ENCODE measurements around the gene RBM19.
A peak's percentile ranks its signal among the peaks of the same experiment; 100 is the strongest.

Gene RBM19

DNA sequence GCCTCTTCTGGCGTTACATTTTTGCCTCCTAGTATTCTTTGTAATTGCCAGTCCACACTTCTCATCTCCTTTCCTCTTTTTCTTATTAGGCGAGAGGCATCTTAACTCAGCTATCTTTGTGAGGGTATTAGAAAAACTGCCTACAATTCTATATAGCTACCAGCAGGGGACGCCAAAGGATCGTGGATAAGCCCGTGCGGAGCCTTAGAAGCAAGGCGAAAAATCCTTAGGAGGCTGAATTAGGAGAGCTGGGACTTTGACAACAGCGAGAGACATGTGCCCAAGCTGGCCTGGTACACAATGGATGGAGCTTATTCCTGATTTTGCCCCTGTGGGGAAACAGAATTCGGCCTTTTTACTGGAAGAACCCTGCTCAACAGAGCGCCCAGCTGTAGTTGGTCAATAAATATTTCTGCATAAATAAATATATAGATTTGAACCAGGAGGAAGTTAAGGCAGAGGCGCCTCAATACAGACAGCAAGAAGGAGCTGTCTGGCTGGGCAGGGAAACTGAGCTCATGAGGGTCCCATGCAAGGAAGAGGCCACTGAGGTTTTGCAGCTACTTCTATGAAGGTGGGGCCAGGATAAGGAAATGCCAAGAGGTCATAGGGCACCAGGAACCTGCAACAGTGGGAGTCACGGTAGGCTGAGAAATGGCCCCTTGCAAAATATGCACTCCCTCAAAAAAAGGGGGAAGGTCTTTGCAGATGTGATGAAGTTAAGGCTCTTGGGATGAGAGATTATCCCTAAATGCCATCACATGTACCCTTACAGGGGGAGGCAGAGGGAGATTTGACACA, 14.6 kb upstream of the RBM19 start:
- no peak overlapping the region for H2AFZ ChIP-seq (ENCODE audit: low read depth)
- no peaks in the 10 kb centered on the region for H4K20me1 ChIP-seq (ENCODE audit: insufficient read depth)
- no peaks in the 10 kb centered on the region for H3K27me3 ChIP-seq (ENCODE audit: insufficient read depth, low read depth)
- no peak overlapping the region for H3K4me2 ChIP-seq
- TF ChIP-seq, protein P1, sequence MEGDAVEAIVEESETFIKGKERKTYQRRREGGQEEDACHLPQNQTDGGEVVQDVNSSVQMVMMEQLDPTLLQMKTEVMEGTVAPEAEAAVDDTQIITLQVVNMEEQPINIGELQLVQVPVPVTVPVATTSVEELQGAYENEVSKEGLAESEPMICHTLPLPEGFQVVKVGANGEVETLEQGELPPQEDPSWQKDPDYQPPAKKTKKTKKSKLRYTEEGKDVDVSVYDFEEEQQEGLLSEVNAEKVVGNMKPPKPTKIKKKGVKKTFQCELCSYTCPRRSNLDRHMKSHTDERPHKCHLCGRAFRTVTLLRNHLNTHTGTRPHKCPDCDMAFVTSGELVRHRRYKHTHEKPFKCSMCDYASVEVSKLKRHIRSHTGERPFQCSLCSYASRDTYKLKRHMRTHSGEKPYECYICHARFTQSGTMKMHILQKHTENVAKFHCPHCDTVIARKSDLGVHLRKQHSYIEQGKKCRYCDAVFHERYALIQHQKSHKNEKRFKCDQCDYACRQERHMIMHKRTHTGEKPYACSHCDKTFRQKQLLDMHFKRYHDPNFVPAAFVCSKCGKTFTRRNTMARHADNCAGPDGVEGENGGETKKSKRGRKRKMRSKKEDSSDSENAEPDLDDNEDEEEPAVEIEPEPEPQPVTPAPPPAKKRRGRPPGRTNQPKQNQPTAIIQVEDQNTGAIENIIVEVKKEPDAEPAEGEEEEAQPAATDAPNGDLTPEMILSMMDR (conservative IDR thresholded peaks at IDR 0.05; ENCODE audit: low read depth, low read length): peak; percentile 95
- H3K36me3 ChIP-seq (ENCODE audit: insufficient read depth): no peaks in the 10 kb centered on the region
- H3K4me3 ChIP-seq (IDR thresholded peaks at IDR 0.05; ENCODE audit: insufficient read depth, low read depth, low read length): no peak overlapping the region
- no peak overlapping the region for H3K9ac ChIP-seq
- H3K4me1 ChIP-seq (ENCODE audit: low read depth, poor library complexity, severe bottlenecking): no peaks in the 10 kb centered on the region
- no peaks in the 10 kb centered on the region for H3K79me2 ChIP-seq (ENCODE audit: insufficient read depth, low read depth)
- no peak overlapping the region for H3K27ac ChIP-seq

DNA sequence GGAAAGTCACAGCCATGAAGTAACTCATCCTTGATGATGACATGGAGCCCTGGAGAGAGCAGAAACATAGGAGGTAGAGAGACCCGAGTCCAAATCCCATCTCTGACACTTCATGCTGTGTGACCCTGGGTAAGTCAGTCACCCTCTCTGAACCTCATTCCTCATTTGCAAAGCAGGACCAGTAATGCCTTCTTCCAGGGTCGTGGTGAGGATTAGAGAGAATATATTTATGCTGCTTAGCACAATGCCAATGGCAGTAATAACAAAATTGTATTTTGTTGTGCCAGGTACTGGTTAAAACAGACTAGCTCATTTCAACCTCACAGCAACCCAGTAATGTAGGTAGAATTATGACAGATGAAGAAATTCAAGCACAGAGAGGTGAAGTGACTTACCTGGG, 13.9 kb upstream of the RBM19 start:
- Histone ChIP-seq H3K9ac (no peak overlapping the region), H3K27ac (no peak overlapping the region), H3K36me3 (ENCODE audit: insufficient read depth) (no peaks in the 10 kb centered on the region), H3K27me3 (ENCODE audit: insufficient read depth, low read depth) (no peaks in the 10 kb centered on the region), H3K79me2 (ENCODE audit: insufficient read depth, low read depth) (no peaks in the 10 kb centered on the region), H2AFZ (ENCODE audit: low read depth) (no peak overlapping the region), H3K4me3 (IDR thresholded peaks at IDR 0.05; ENCODE audit: insufficient read depth, low read depth, low read length) (no peak overlapping the region), H3K4me1 (ENCODE audit: low read depth, poor library complexity, severe bottlenecking) (no peaks in the 10 kb centered on the region), H3K4me2 (no peak overlapping the region), H4K20me1 (ENCODE audit: insufficient read depth) (no peaks in the 10 kb centered on the region)
- TF ChIP-seq, protein P1 (conservative IDR thresholded peaks at IDR 0.05; ENCODE audit: low read depth, low read length): no peak

DNA sequence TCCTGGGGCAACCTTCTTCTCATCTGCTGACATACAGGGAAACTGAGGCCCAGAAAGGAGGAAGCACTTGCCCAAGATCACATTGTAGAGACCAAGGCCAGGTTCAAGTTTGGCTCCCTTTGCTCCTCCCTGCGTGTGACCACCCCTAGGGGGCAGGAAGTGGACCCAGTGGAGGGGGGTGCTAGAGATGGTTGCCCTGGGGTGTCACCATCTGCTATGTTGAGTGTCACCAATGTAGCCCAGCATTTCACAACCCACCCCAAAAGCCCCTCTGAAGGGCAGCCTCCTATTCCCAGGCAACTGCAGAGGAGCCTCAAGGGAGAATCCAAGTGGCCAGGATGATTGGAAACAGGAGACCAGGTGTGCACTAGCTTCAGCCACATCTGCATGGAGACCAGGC, 12.0 kb upstream of the RBM19 start:
- TF ChIP-seq, protein P1 (conservative IDR thresholded peaks at IDR 0.05; ENCODE audit: low read depth, low read length): no peak
- Histone ChIP-seq H3K36me3 (ENCODE audit: insufficient read depth) (no peaks in the 10 kb centered on the region), H2AFZ (ENCODE audit: low read depth) (no peak overlapping the region), H3K79me2 (ENCODE audit: insufficient read depth, low read depth) (no peaks in the 10 kb centered on the region), H3K27me3 (ENCODE audit: insufficient read depth, low read depth) (no peaks in the 10 kb centered on the region), H3K4me2 (no peak overlapping the region), H3K4me3 (IDR thresholded peaks at IDR 0.05; ENCODE audit: insufficient read depth, low read depth, low read length) (no peak overlapping the region), H3K9ac (no peak overlapping the region), H3K4me1 (ENCODE audit: low read depth, poor library complexity, severe bottlenecking) (no peaks in the 10 kb centered on the region), H3K27ac (no peak overlapping the region), H4K20me1 (ENCODE audit: insufficient read depth) (no peaks in the 10 kb centered on the region)

DNA sequence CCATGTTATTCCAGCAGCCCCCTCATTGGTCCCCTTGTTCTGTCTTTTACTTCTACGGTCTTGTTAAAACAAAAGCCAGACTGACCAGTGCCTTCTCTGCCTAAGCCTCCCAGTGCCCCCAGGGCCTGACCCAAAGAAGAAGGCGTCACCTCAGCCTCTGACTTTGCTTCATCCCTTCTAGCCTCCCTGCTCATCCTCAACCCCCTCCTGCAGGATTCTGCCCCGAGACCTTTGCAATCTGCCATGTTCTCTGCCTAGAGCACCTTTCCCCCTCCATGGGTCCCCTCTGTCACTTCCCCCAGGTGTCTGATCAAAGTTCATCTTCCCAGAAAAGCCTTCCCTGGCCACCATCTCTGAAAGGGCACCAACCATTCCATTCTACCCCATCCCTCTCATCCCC, 7.9 kb upstream of the RBM19 start:
- H3K36me3 ChIP-seq (ENCODE audit: insufficient read depth): no peaks in the 10 kb centered on the region
- H3K27me3 ChIP-seq (ENCODE audit: insufficient read depth, low read depth): no peaks in the 10 kb centered on the region
- TF ChIP-seq, protein P1 (conservative IDR thresholded peaks at IDR 0.05; ENCODE audit: low read depth, low read length): no peak
- H3K9ac ChIP-seq: no peak overlapping the region
- no peak overlapping the region for H3K27ac ChIP-seq
- no peak overlapping the region for H3K4me2 ChIP-seq
- H3K4me1 ChIP-seq (ENCODE audit: low read depth, poor library complexity, severe bottlenecking): no peaks in the 10 kb centered on the region
- H3K79me2 ChIP-seq (ENCODE audit: insufficient read depth, low read depth): no peaks in the 10 kb centered on the region
- no peak overlapping the region for H3K4me3 ChIP-seq (IDR thresholded peaks at IDR 0.05; ENCODE audit: insufficient read depth, low read depth, low read length)
- no peak overlapping the region for H2AFZ ChIP-seq (ENCODE audit: low read depth)
- H4K20me1 ChIP-seq (ENCODE audit: insufficient read depth): no peaks in the 10 kb centered on the region
